Measurements from ENCODE around the gene LPP. TPM values are rescaled to one million over a fixed set of nuclear protein-coding genes. Genes with fewer than 3 reads are reported as not detected.

LPP gene
- total RNA-seq, 2 donors from 2014 or later, result 170 to 246 TPM

DNA sequence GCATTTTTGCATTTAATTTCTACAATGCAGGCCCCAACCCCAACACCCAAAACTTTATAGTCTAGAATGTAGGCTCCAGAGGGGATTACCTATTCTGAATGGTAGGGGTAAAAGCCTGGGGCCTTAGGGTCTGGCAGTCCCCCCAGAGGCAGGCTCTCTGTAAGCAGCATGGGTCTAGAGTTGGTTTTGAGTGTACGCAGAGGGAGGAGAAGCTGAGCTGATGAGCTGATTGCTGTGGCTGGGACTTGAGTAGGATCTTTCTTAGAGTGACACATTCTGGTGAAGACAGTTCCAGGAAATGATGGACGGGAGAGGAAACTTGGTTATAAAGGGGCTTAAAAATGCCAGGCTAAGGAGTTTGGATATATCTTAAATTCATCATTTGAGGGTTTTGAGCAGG lies 2.1 kb downstream of the LPP start:
- peak overlapping the region; percentile 94 for H3K27ac ChIP-seq
- TF ChIP-seq, protein P1, sequence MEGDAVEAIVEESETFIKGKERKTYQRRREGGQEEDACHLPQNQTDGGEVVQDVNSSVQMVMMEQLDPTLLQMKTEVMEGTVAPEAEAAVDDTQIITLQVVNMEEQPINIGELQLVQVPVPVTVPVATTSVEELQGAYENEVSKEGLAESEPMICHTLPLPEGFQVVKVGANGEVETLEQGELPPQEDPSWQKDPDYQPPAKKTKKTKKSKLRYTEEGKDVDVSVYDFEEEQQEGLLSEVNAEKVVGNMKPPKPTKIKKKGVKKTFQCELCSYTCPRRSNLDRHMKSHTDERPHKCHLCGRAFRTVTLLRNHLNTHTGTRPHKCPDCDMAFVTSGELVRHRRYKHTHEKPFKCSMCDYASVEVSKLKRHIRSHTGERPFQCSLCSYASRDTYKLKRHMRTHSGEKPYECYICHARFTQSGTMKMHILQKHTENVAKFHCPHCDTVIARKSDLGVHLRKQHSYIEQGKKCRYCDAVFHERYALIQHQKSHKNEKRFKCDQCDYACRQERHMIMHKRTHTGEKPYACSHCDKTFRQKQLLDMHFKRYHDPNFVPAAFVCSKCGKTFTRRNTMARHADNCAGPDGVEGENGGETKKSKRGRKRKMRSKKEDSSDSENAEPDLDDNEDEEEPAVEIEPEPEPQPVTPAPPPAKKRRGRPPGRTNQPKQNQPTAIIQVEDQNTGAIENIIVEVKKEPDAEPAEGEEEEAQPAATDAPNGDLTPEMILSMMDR (IDR thresholded peaks at IDR 0.05), result no peak
- intact Hi-C loops (cut with DNase I), result loop anchor here (10.0 kb wide), 2 partner anchors 109 to 789 kb away; no protein-coding TSS in a partner anchor
- H3K9ac ChIP-seq (ENCODE audit: low read depth in 2 of 2, low read length in 2 of 2), result peak overlapping the region in 1 of 2 donors; percentile 66
- H3K27me3 ChIP-seq, result no peaks in the 10 kb centered on the region
- H3K4me3 ChIP-seq, result no peak overlapping the region
- H3K36me3 ChIP-seq, result no peaks in the 10 kb centered on the region
- DNase-seq, result no peak
- H3K4me1 ChIP-seq, result peaks cover 11% of the 10 kb centered on the region
- H3K9me3 ChIP-seq, result no peaks in the 10 kb centered on the region

DNA sequence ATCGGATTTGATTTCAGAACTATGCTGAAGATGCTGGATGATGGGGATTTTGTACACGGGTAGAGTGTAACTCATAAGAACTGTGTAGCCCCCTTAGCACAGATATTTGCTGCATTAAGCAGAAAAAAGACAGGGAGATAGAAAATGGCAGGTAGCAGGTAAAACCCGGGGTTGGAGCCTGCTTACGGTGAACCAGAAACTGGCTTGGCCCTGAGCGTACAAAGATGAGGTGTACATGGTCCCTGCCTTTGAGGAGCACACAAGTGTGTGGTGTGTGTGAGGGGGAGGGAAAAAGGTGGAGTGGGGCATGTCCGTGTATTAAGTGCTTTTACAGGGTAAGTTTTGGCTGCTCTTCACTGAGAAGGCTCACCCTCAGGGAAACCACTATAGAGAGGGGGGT lies 3.5 kb downstream of the LPP start:
- H3K9me3 ChIP-seq, result no peaks in the 10 kb centered on the region
- intact Hi-C loops (cut with DNase I), result loop anchor here (10.0 kb wide), 2 partner anchors 107 to 787 kb away; no protein-coding TSS in a partner anchor
- no peaks in the 10 kb centered on the region for H3K36me3 ChIP-seq
- TF ChIP-seq, protein P1 (IDR thresholded peaks at IDR 0.05), result no peak
- H3K4me1 ChIP-seq, result peaks cover 15% of the 10 kb centered on the region
- H3K27me3 ChIP-seq, result no peaks in the 10 kb centered on the region
- H3K4me3 ChIP-seq, result no peak overlapping the region
- no peak for DNase-seq
- peak overlapping the region in 1 of 2 donors; percentile 43 for H3K9ac ChIP-seq (ENCODE audit: low read depth in 2 of 2, low read length in 2 of 2)
- peak overlapping the region; percentile 63 for H3K27ac ChIP-seq

DNA sequence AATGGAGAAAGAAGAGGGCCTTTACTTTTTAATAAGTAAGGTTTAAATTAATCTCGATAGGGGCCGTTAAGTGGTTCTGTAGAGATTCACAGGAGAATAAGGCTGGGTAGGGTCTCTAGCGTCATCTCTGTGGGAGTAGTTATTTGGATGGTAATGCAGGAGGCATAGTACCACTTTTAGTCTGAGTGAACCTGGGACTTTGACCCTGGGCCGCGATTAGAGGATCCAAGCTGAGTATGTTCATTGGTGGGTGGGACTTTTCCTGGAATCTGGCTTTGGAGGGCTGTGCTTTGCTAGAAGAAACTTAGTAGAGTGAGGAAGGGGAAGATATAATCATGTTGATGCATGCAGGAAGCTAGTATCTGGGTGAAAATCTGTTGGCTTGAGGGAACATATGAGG lies 4.0 kb downstream of the LPP start:
- Histone ChIP-seq H3K27me3 (no peaks in the 10 kb centered on the region), H3K27ac (peak overlapping the region; percentile 63), H3K4me3 (no peak overlapping the region), H3K4me1 (peaks cover 14% of the 10 kb centered on the region), H3K9me3 (no peaks in the 10 kb centered on the region), H3K36me3 (no peaks in the 10 kb centered on the region), H3K9ac (ENCODE audit: low read depth in 2 of 2, low read length in 2 of 2) (peak overlapping the region in 1 of 2 donors; percentile 43)
- TF ChIP-seq, protein P1 (IDR thresholded peaks at IDR 0.05), result no peak
- DNase-seq, result peak; percentile 86
- intact Hi-C loops (cut with DNase I), result loop anchor here (10.0 kb wide), 2 partner anchors 107 to 787 kb away; no protein-coding TSS in a partner anchor

DNA sequence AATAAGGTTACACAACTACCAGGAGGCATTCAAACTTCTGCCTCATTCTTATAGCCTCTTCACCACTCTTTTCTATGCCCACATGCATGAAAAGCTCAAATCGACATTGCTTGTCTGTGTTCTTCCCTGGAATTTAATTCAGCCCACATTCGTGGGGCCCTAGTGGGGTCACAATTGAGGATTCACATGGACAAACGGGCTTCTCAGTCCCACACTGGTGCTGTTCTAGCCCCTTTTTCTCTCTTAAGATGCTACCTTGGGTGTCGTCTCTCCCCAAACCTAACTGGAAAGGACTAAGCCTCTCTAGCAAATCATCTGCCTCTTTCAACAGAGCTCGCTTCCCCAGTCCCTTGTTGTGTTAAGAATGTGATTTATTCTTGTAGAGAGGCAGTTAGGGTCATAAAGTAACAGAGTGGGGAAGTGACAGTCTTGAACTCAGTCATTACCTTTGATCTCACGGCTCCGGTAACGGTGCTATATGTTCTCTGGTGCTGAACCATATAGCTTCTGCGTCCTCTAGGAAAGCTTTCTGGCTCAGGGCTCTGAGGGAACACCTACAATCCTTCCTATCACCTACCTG lies 4.9 kb downstream of the LPP start:
- no peak for DNase-seq
- no peaks in the 10 kb centered on the region for H3K9me3 ChIP-seq
- peak overlapping the region; percentile 63 for H3K27ac ChIP-seq
- H3K36me3 ChIP-seq, result no peaks in the 10 kb centered on the region
- no peaks in the 10 kb centered on the region for H3K27me3 ChIP-seq
- TF ChIP-seq, protein P1 (IDR thresholded peaks at IDR 0.05), result no peak
- intact Hi-C loops (cut with DNase I), result loop anchor here (10.0 kb wide), 2 partner anchors 106 to 786 kb away; no protein-coding TSS in a partner anchor
- peaks cover 14% of the 10 kb centered on the region for H3K4me1 ChIP-seq
- H3K9ac ChIP-seq (ENCODE audit: low read depth in 2 of 2, low read length in 2 of 2), result peak overlapping the region; percentile 3 to 66
- no peak overlapping the region for H3K4me3 ChIP-seq

DNA sequence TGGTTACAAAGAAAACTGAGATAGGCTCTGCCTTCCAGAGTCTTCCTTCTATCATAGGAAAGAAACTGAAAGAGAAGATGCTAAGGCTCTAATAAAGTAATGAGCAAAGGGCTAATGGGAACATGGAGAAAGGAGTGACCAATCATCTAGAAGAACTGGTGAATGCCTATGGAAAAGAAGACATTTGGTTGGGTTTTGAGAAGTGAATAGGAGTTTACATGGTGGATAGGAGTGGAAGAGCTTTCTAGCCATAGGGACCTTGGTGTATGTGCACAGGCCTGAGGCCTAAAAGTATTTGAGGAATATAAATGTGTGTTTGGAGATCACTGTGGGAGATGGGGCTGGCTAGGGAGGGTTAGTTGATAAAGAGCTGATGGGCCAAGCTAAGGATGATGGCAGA lies 6.8 kb downstream of the LPP start:
- no peak for DNase-seq
- Histone ChIP-seq H3K27ac (no peak overlapping the region), H3K9ac (ENCODE audit: low read depth in 2 of 2, low read length in 2 of 2) (peak overlapping the region in 1 of 2 donors; percentile 28), H3K9me3 (no peaks in the 10 kb centered on the region), H3K4me3 (no peak overlapping the region), H3K27me3 (no peaks in the 10 kb centered on the region), H3K4me1 (peaks cover 23% of the 10 kb centered on the region), H3K36me3 (no peaks in the 10 kb centered on the region)
- intact Hi-C loops (cut with DNase I), result no loop called here
- TF ChIP-seq, protein P1 (IDR thresholded peaks at IDR 0.05), result no peak

Data from colonic mucosa (tissue), 4 donors.